ENCODE results near the gene BICC1.
A peak's percentile ranks its signal among the peaks of the same experiment; 100 is the strongest.

BICC1 gene

GRCh38 chr10:58797356-58797755 lies 284.7 kb downstream of the BICC1 start:
- TF ChIP-seq CTCF (IDR thresholded peaks at IDR 0.05; ENCODE audit: low read depth, low read length), result no peak
- DNase-seq (ENCODE audit: extremely low read depth, low read depth), result no peak

- DNase-seq (ENCODE audit: extremely low read depth, low read depth), result no peak
- no peak for TF ChIP-seq CTCF (IDR thresholded peaks at IDR 0.05; ENCODE audit: low read depth, low read length)
Observed at GRCh38 chr10:58802047-58802446, 289.4 kb downstream of the BICC1 start.

- TF ChIP-seq CTCF (IDR thresholded peaks at IDR 0.05; ENCODE audit: low read depth, low read length), result no peak
- no peak for DNase-seq (ENCODE audit: extremely low read depth, low read depth)
Observed at GRCh38 chr10:58806323-58806722, 293.7 kb downstream of the BICC1 start.

- no peak for TF ChIP-seq CTCF (IDR thresholded peaks at IDR 0.05; ENCODE audit: low read depth, low read length)
- no peak for DNase-seq (ENCODE audit: extremely low read depth, low read depth)
Observed at GRCh38 chr10:58806970-58807628, 294.4 kb downstream of the BICC1 start.

- TF ChIP-seq CTCF (IDR thresholded peaks at IDR 0.05; ENCODE audit: low read depth, low read length), result peak; percentile 2; the same call in 1 of the 2 replicates
- DNase-seq (ENCODE audit: extremely low read depth, low read depth), result peak; percentile 90
Observed at GRCh38 chr10:58807629-58808022, 295.0 kb downstream of the BICC1 start.

- no peak for TF ChIP-seq CTCF (IDR thresholded peaks at IDR 0.05; ENCODE audit: low read depth, low read length)
- DNase-seq (ENCODE audit: extremely low read depth, low read depth), result no peak
Observed at GRCh38 chr10:58810751-58811150, 298.1 kb downstream of the BICC1 start.

- DNase-seq (ENCODE audit: extremely low read depth, low read depth), result no peak
- TF ChIP-seq CTCF (IDR thresholded peaks at IDR 0.05; ENCODE audit: low read depth, low read length), result no peak
Observed at GRCh38 chr10:58813573-58813972, 300.9 kb downstream of the BICC1 start.
